GM12878 (cell line): ENCODE measurements around the gene HIP1. TPM values are rescaled to one million over a fixed set of nuclear protein-coding genes. Genes with fewer than 3 reads are reported as not detected.

Source experiments
- ATAC-seq: fragments of 200-7000 bp; cut with Tn5 transposase; 3 replicates; pipeline ENCODE4 v1.9.1; 2020; ENCODE audit warnings: mild to moderate bottlenecking, moderate library complexity
- BruUV-seq: library from RNA; stranded (reverse); fragments of 400-500 nt; replicated peaks from 2 replicates; lab custom pipeline; 2021; lab: Mats Ljungman, UMichigan
- CTCF ChIA-PET: fragments of 300-600 bp; sonication (Branson Sonifier 250); formaldehyde crosslinking; extraction: SDS; loops from one replicate; lab custom pipeline; 2021; ENCODE audit warnings: inconsistent platforms; lab: Yijun Ruan, JAX
- POLR2A ChIA-PET: fragments of 350-600 bp; formaldehyde crosslinking; extraction: SDS; loops from one replicate; lab custom pipeline; 2021; ENCODE audit warnings: inconsistent platforms; lab: Charles Lee
- RAD21 ChIA-PET: fragments of 300-600 bp; sonication (Branson Sonifier 250); formaldehyde crosslinking; loops from one replicate; lab custom pipeline; 2023; ENCODE audit warnings: antibody characterized with exemption; ENCODE audit not compliant: unreplicated experiment; lab: Charles Lee
- SMC1A ChIA-PET: fragments of 300-600 bp; sonication (Branson Sonifier 250); formaldehyde crosslinking; loops from one replicate; lab custom pipeline; 2023; ENCODE audit not compliant: unreplicated experiment, uncharacterized antibody; lab: Charles Lee
- DNase-seq: peaks from one replicate; pipeline ENCODE4 v3.0.0-alpha.2; 2011; ENCODE audit warnings: low read depth, low spot score
- FAIRE-seq: peaks from 3 replicates; lab custom pipeline; 2011; peaks lifted over from hg19 to GRCh38; lab: Jason Lieb, UNC
- H2AFZ ChIP-seq: 2 replicates; pipeline ENCODE4 v1.6.0; 2011; ENCODE audit warnings: low read depth, low read length, control low read depth; ENCODE audit not compliant: control insufficient read depth
- H3K27ac ChIP-seq: 2 replicates; pipeline ENCODE4 v1.5.1; 2011; ENCODE audit warnings: control low read depth; ENCODE audit not compliant: control insufficient read depth, insufficient read depth
- H3K27me3 ChIP-seq, 2 experiments: replicated peaks in 1 of 2; 2 replicates each; pipeline versions ENCODE4 v1.6.0 to v1.6.1; 2011; ENCODE audit warnings: low read length in 1 of 2; ENCODE audit not compliant: control insufficient read depth in 2 of 2, insufficient read depth in 2 of 2
- H3K36me3 ChIP-seq, 2 experiments: 2 replicates each; pipeline ENCODE4 v1.5.1; 2011; ENCODE audit warnings: low read length in 1 of 2; ENCODE audit not compliant: control insufficient read depth in 2 of 2, insufficient read depth in 2 of 2
- H3K4me1 ChIP-seq: 2 replicates; pipeline ENCODE4 v1.6.1; 2011; ENCODE audit warnings: mild to moderate bottlenecking, low read length, moderate library complexity, mixed read lengths; ENCODE audit not compliant: control insufficient read depth, insufficient read depth
- H3K4me2 ChIP-seq: 2 replicates; pipeline ENCODE4 v1.6.0; 2011; ENCODE audit warnings: control low read depth; ENCODE audit not compliant: control insufficient read depth, insufficient read depth
- H3K4me3 ChIP-seq: fragments of 200-600 bp; sonication (generic); 2 replicates; pipeline ENCODE4 v1.5.1; 2016
- H3K79me2 ChIP-seq: 2 replicates; pipeline ENCODE4 v1.6.0; 2011; ENCODE audit warnings: low read length; ENCODE audit not compliant: control insufficient read depth, insufficient read depth
- H3K9ac ChIP-seq: 2 replicates; pipeline ENCODE4 v1.8.0; 2011; ENCODE audit warnings: low read length, control low read depth, mixed read lengths; ENCODE audit not compliant: control insufficient read depth, insufficient read depth
- H3K9me3 ChIP-seq: replicated peaks from 3 replicates; pipeline ENCODE4 v1.5.1; 2011; ENCODE audit warnings: mild to moderate bottlenecking, low read length; ENCODE audit not compliant: control insufficient read depth, insufficient read depth
- H4K20me1 ChIP-seq: 2 replicates; pipeline ENCODE4 v1.6.0; 2011; ENCODE audit not compliant: control insufficient read depth, insufficient read depth
- ATF7 ChIP-seq: fragments of 450-650 bp; IDR thresholded peaks from 2 replicates; pipeline ENCODE4 v1.6.1; 2016; ENCODE audit warnings: low read depth, mild to moderate bottlenecking
- EZH2 ChIP-seq: IDR thresholded peaks from 2 replicates; pipeline ENCODE4 v1.6.1; 2012; ENCODE audit warnings: low read depth, mild to moderate bottlenecking, control low read depth, inconsistent platforms, low read length, borderline replicate concordance; ENCODE audit not compliant: control insufficient read depth
- MLLT1 ChIP-seq: fragments of 450-650 bp; IDR thresholded peaks from 2 replicates; pipeline ENCODE4 v1.6.1; 2016; ENCODE audit warnings: mild to moderate bottlenecking
- TARDBP ChIP-seq: IDR thresholded peaks from 2 replicates; pipeline ENCODE4 v1.6.1; 2016; ENCODE audit warnings: borderline replicate concordance
- ZSCAN29 ChIP-seq: fragments of 450-650 bp; IDR thresholded peaks from 2 replicates; pipeline ENCODE4 v1.6.1; 2017; ENCODE audit warnings: mild to moderate bottlenecking, moderate library complexity
- WGBS: methylation state at CpG from one replicate; pipeline ENCODE4 v1.1.6; 2016; ENCODE audit warnings: low lambda C conversion rate; ENCODE audit not compliant: insufficient replicate concordance, insufficient coverage; ENCODE audit errors: missing lambda C conversion rate; 5-methylcytosine and 5-hydroxymethylcytosine counted together
- in situ Hi-C: fragments of 300-500 bp; cut with MboI; formaldehyde crosslinking; loops from 9 replicates; pipeline ENCODE4 v1.14.3; 2018; ENCODE audit warnings: mixed read lengths
- intact Hi-C: fragments of 100-400 bp; cut with micrococcal nuclease; formaldehyde crosslinking; loops from one replicate; pipeline ENCODE4 v1.14.2; 2022; ENCODE audit not compliant: unreplicated experiment
- polyA plus RNA-seq, 11 experiments: library from polyadenylated mRNA; depleted of rRNA in 4 of 11; unstranded in 6 of 11; stranded (reverse) in 5 of 11; fragments of >200 nt; fragmentation: Nextera tagmentation in 4 of 11; fragmentation: Illumina TruSeq in 1 of 11; extraction: Ambion mirVana in 4 of 11; extraction: Trizol in 1 of 11; gene quantifications; 1 replicate in 1 of 11; 2 replicates in 10 of 11; pipeline versions ENCODE4 v1.2.1 to v1.2.3, GENCODE V29; 2011 to 2016; ENCODE audit warnings: inconsistent platforms in 2 of 11, missing spikeins in 2 of 11, low read depth in 1 of 11
- total RNA-seq, 4 experiments: library from RNA; depleted of rRNA in 3 of 4; stranded (reverse); fragments of >200 nt in 3 of 4; fragmentation: Illumina TruSeq in 1 of 4; extraction: Trizol in 1 of 4; gene quantifications; 2 replicates each; pipeline versions ENCODE4 v1.2.1 to v1.2.3, GENCODE V29; 2013 to 2021

Gene HIP1
- total and polyA plus RNA-seq, 10 of the 15 experiments (the other 5 are each of a cell fraction or from before 2014, with no cell fraction given) = 1.2 to 9.7 (median 3.2) TPM

- TF ChIP-seq MLLT1 (no peak), TARDBP (no peak)
These were observed 206.1 kb downstream of the HIP1 start (continued) for GRCh38 chr7:75532639-75533038.

- ChIA-PET CTCF (interaction anchor here (0.7 to 1.2 kb wide), 2 partner anchors 92 to 231 kb away, joined by 4 read pairs; no protein-coding TSS in a partner anchor), POLR2A (interaction anchor here (0.6 kb wide), 1 partner anchor 158 kb away, joined by 4 read pairs; no protein-coding TSS in a partner anchor), RAD21 (no interaction called here), SMC1A (interaction anchor here (0.6 kb wide), 1 partner anchor 47 kb away, joined by 4 read pairs; no protein-coding TSS in a partner anchor)
- Histone ChIP-seq H3K27ac (no peak overlapping the region), H3K4me2 (no peak overlapping the region), H4K20me1 (no peaks in the 10 kb centered on the region), H3K9me3 (no peaks in the 10 kb centered on the region), H3K4me1 (peaks cover 11% of the 10 kb centered on the region), H3K36me3 (no peaks in the 10 kb centered on the region), H2AFZ (no peak overlapping the region), H3K9ac (no peak overlapping the region), H3K79me2 (peaks cover 16% of the 10 kb centered on the region), H3K4me3 (no peak overlapping the region), H3K27me3 (no peaks in the 10 kb centered on the region)
- no peak for FAIRE-seq
- 95% methylated on average over 6 of the region's 6 CpGs for WGBS
- DNase-seq = no peak
- ATAC-seq = no peak
- TF ChIP-seq ZSCAN29 = no peak
- no peak for TF ChIP-seq EZH2
- no peak for TF ChIP-seq ATF7
- in situ Hi-C loops (no loop called here), intact Hi-C loops (loop anchor here (10.0 kb wide), 1 partner anchor 103 kb away; no protein-coding TSS in a partner anchor)
- no TSS peak for BruUV-seq
These were observed 207.4 kb downstream of the HIP1 start for GRCh38 chr7:75531359-75531821.
